T-helper 9 cell (primary cell): ENCODE measurements around the gene GABRB1.

Experiments
- DNase-seq: peaks from one replicate; pipeline ENCODE4 v3.0.0-alpha.2; 2020

Gene GABRB1

DNA sequence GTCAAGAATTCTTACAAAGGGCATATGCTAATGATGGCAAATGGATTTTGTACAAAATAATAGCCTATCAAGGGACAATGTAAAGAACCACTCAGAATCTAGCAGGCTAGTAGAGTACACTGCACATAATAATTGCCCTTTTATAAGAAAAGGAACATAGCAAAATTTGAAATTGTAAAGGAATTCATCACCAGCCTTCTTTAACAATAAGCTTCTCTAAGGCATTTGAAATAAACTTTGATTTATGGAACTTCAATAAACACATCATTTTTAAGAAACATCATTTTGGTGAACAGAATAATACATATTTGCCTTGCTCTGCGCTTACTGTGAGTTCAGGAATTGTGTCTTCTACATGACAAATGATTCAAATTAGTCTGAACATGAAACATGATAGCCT, 444.0 kb downstream of the GABRB1 start:
- no peak for DNase-seq
